Hepatocyte (in vitro differentiated cells): ENCODE measurements around the gene LIMS2. TPM values are rescaled to one million over a fixed set of nuclear protein-coding genes. Genes with fewer than 3 reads are reported as not detected.

ENCODE experiments used
- DNase-seq: peaks from one replicate; pipeline ENCODE4 v3.0.0-alpha.2; 2016; ENCODE audit warnings: low spot score
- H2AFZ ChIP-seq: fragments of 200-600 bp; sonication (generic); 2 replicates; pipeline ENCODE4 v1.6.0; 2016; ENCODE audit warnings: antibody characterized with exemption, mild to moderate bottlenecking
- H3K27ac ChIP-seq: fragments of 200-600 bp; sonication (generic); 2 replicates; pipeline ENCODE4 v1.5.1; 2016; ENCODE audit warnings: mild to moderate bottlenecking
- H3K27me3 ChIP-seq: fragments of 200-600 bp; sonication (generic); 2 replicates; pipeline ENCODE4 v1.6.1; 2016
- H3K36me3 ChIP-seq: fragments of 200-600 bp; sonication (generic); replicated peaks from 2 replicates; pipeline ENCODE4 v1.5.1; 2016; ENCODE audit warnings: low read depth; ENCODE audit not compliant: insufficient read depth
- H3K4me1 ChIP-seq: fragments of 200-600 bp; sonication (generic); 2 replicates; pipeline ENCODE4 v1.5.1; 2016; ENCODE audit warnings: mild to moderate bottlenecking, moderate library complexity; ENCODE audit not compliant: insufficient read depth
- H3K4me2 ChIP-seq: fragments of 200-600 bp; sonication (generic); 2 replicates; pipeline ENCODE4 v1.6.0; 2016
- H3K4me3 ChIP-seq: fragments of 200-600 bp; sonication (generic); 2 replicates; pipeline ENCODE4 v1.5.1; 2016; ENCODE audit warnings: mild to moderate bottlenecking
- H3K79me2 ChIP-seq: fragments of 200-600 bp; sonication (generic); 2 replicates; pipeline ENCODE4 v1.6.0; 2017; ENCODE audit warnings: mild to moderate bottlenecking
- H3K9me2 ChIP-seq: fragments of 200-600 bp; sonication (generic); replicated peaks from 2 replicates; pipeline ENCODE4 v1.6.0; 2017; ENCODE audit warnings: mild to moderate bottlenecking; ENCODE audit not compliant: insufficient read depth
- H3K9me3 ChIP-seq: fragments of 200-600 bp; sonication (generic); 2 replicates; pipeline ENCODE4 v1.5.1; 2016; ENCODE audit warnings: low read depth, mild to moderate bottlenecking
- H4K20me1 ChIP-seq: fragments of 200-600 bp; sonication (generic); 2 replicates; pipeline ENCODE4 v1.6.0; 2016; ENCODE audit warnings: mild to moderate bottlenecking; ENCODE audit not compliant: insufficient read depth, poor library complexity, severe bottlenecking
- EZH2 ChIP-seq: fragments of 200-600 bp; sonication (generic); IDR thresholded peaks from 2 replicates; pipeline ENCODE4 v1.6.1; 2016; ENCODE audit warnings: antibody characterized with exemption, mild to moderate bottlenecking, borderline replicate concordance
- EZH2phosphoT487 ChIP-seq: fragments of 200-600 bp; sonication (generic); IDR thresholded peaks from one replicate; pipeline ENCODE4 v1.6.1; 2018; ENCODE audit warnings: antibody characterized with exemption, mild to moderate bottlenecking, low read depth, moderate library complexity; ENCODE audit not compliant: unreplicated experiment, severe bottlenecking
- WGBS: methylation state at CpG from one replicate; pipeline ENCODE4 v1.1.6; 2016; ENCODE audit warnings: low lambda C conversion rate; ENCODE audit errors: missing lambda C conversion rate; 5-methylcytosine and 5-hydroxymethylcytosine counted together
- polyA plus RNA-seq: library from polyadenylated mRNA; unstranded; fragments of >200 nt; fragmentation: Nextera tagmentation; extraction: Ambion mirVana; gene quantifications from 2 replicates; pipeline ENCODE4 v1.2.1, GENCODE V29; 2016
- total RNA-seq: library from RNA; depleted of rRNA; stranded (reverse); fragments of >200 nt; gene quantifications from 2 replicates; pipeline ENCODE4 v1.2.3, GENCODE V29; 2014
- TF ChIP-seq, protein P1 (sequence below): fragments of 200-600 bp; sonication (generic); IDR thresholded peaks from 2 replicates; pipeline ENCODE4 v1.5.1; 2016; ENCODE audit warnings: antibody characterized with exemption, mild to moderate bottlenecking; ENCODE audit not compliant: poor library complexity

The LIMS2 gene
- total and polyA plus RNA-seq, 2 experiments from 2014 or later = 4.0 to 8.3 TPM

DNA sequence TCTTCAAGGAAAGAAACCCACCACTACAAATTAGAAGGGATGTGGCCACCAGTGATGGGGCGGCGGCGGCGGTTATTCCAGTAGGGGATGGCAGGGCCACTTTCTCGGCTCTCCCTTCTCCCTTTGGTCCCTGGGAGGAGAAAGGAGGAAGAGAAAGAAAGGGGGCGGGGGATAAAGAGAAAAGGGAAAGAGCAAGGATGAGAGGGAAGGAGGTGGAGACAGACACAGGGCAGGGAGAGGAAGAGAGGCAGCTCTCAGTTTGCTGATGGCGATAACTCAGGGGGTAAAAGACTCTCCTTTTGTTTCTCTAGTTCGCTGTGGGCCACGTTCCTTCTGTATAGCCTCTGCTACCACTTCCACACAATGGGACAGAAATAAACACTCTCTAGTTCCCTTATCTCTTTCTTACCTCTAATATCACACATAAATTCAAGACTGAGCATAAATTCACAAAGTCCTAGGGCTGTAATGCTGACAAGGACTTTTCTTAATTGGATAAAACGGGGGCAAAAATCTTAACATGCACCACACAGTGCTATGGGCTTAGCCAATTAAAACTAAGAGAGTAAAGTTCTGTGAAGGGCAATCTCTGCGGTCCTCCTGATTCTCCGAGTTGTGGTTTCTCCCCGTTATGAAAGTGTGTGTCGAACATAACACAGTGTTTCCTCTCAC lies 40.6 kb upstream of the LIMS2 start:
- WGBS = 92% methylated on average over 14 of the region's 14 CpGs
- H3K79me2 ChIP-seq = no peaks in the 10 kb centered on the region
- H3K9me3 ChIP-seq = no peaks in the 10 kb centered on the region

DNA sequence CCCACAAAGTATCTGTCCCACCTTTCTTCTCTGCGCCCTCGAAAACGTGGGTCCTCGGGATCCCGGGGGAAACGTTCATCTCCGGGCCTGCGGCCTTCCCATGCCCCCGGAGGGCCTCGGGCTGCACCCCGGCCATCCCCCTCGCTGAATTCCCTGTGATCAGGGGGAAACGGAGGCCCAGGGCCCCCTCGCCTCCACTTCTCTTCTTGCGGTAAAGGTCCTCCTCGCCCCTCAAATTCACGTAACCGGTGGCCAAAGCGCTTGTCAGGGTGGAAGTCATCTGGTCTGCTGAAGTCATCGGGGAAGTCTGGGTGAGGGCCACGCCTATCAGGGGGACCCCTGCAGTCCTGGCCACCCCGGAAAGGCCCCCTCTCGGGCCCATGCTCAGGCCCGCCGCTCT lies 38.2 kb upstream of the LIMS2 start:
- WGBS = 98% methylated on average over 24 of the region's 25 CpGs
- no peak overlapping the region for H3K27ac ChIP-seq
- no peak overlapping the region for H2AFZ ChIP-seq
- H3K27me3 ChIP-seq = no peaks in the 10 kb centered on the region
- TF ChIP-seq, protein P1, sequence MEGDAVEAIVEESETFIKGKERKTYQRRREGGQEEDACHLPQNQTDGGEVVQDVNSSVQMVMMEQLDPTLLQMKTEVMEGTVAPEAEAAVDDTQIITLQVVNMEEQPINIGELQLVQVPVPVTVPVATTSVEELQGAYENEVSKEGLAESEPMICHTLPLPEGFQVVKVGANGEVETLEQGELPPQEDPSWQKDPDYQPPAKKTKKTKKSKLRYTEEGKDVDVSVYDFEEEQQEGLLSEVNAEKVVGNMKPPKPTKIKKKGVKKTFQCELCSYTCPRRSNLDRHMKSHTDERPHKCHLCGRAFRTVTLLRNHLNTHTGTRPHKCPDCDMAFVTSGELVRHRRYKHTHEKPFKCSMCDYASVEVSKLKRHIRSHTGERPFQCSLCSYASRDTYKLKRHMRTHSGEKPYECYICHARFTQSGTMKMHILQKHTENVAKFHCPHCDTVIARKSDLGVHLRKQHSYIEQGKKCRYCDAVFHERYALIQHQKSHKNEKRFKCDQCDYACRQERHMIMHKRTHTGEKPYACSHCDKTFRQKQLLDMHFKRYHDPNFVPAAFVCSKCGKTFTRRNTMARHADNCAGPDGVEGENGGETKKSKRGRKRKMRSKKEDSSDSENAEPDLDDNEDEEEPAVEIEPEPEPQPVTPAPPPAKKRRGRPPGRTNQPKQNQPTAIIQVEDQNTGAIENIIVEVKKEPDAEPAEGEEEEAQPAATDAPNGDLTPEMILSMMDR = no peak
- TF ChIP-seq EZH2 (no peak), EZH2phosphoT487 (no peak)
- no peaks in the 10 kb centered on the region for H4K20me1 ChIP-seq
- H3K4me1 ChIP-seq = no peaks in the 10 kb centered on the region
- H3K9me3 ChIP-seq = no peaks in the 10 kb centered on the region
- no peaks in the 10 kb centered on the region for H3K9me2 ChIP-seq
- H3K4me3 ChIP-seq = no peak overlapping the region
- H3K79me2 ChIP-seq = no peaks in the 10 kb centered on the region
- H3K36me3 ChIP-seq = no peaks in the 10 kb centered on the region
- no peak overlapping the region for H3K4me2 ChIP-seq
- DNase-seq = no peak

More for the DNA sequence above, 40.6 kb upstream of the LIMS2 start:
- TF ChIP-seq EZH2 (no peak), EZH2phosphoT487 (no peak)
- TF ChIP-seq, protein P1 = no peak
- no peak overlapping the region for H2AFZ ChIP-seq
- no peaks in the 10 kb centered on the region for H3K4me1 ChIP-seq
- DNase-seq = no peak
- no peak overlapping the region for H3K27ac ChIP-seq
- H3K27me3 ChIP-seq = no peaks in the 10 kb centered on the region
- H3K36me3 ChIP-seq = no peaks in the 10 kb centered on the region
- H3K4me2 ChIP-seq = no peak overlapping the region
- no peaks in the 10 kb centered on the region for H3K9me2 ChIP-seq
- H4K20me1 ChIP-seq = no peaks in the 10 kb centered on the region
- H3K4me3 ChIP-seq = no peak overlapping the region

DNA sequence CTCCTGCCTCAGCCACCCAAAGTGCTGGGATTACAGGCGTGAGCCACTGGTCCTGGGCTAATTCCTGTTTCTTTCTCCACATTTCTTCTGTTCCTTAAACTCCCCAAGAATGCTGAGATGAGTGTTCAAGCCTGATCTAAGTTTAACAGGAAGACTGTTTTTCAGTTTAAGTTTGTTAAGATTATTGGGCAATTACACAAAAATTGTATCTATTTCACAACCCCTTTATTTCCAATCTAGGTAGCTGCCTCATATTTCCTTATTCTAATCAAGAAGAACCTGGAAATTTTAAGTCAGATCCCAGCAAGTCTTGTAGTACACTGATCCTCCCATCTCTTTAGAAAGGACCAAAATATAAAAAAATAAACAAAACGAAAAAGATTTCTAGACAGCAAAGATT lies 37.7 kb upstream of the LIMS2 start:
- Histone ChIP-seq H3K27ac (no peak overlapping the region), H4K20me1 (no peaks in the 10 kb centered on the region), H3K79me2 (no peaks in the 10 kb centered on the region), H3K4me2 (no peak overlapping the region), H3K4me3 (no peak overlapping the region), H3K36me3 (no peaks in the 10 kb centered on the region), H2AFZ (no peak overlapping the region), H3K27me3 (no peaks in the 10 kb centered on the region), H3K9me2 (no peaks in the 10 kb centered on the region), H3K4me1 (no peaks in the 10 kb centered on the region), H3K9me3 (no peaks in the 10 kb centered on the region)
- DNase-seq = no peak
- 88% methylated on average over 2 of the region's 2 CpGs for WGBS
- TF ChIP-seq, protein P1 = no peak
- no peak for TF ChIP-seq EZH2phosphoT487
- no peak for TF ChIP-seq EZH2
